Panc1 (cell line): ENCODE results near the gene KLF2. TPM values are rescaled to one million over a fixed set of nuclear protein-coding genes. Genes with fewer than 3 reads are reported as not detected.

Experiments used
- ATAC-seq: fragments of 200-7000 bp; cut with Tn5 transposase; 2 replicates; pipeline ENCODE4 v1.9.1; 2020; ENCODE audit warnings: mild to moderate bottlenecking, moderate library complexity
- BruUV-seq: library from RNA; stranded (reverse); fragments of 400-500 nt; replicated peaks from 2 replicates; lab custom pipeline; 2021; lab: Mats Ljungman, UMichigan
- CTCF ChIA-PET: fragments of 300-600 bp; sonication (Branson Sonifier 250); formaldehyde crosslinking; loops from one replicate; lab custom pipeline; 2022; ENCODE audit warnings: antibody characterized with exemption; lab: Charles Lee
- POLR2A ChIA-PET: fragments of 300-600 bp; sonication (Branson Sonifier 250); formaldehyde crosslinking; loops from one replicate; lab custom pipeline; 2022; ENCODE audit warnings: antibody characterized with exemption; lab: Charles Lee
- DNase-seq: peaks from one replicate; pipeline ENCODE4 v3.0.0-alpha.2; 2010; ENCODE audit warnings: low read depth, low spot score
- H3K27ac ChIP-seq: 2 replicates; pipeline ENCODE4 v1.5.1; 2011; ENCODE audit warnings: mild to moderate bottlenecking, low read length, inconsistent platforms
- H3K27me3 ChIP-seq: fragments of 200-500 bp; sonication (Bioruptor generic); 2 replicates; pipeline ENCODE4 v1.6.0; 2014; ENCODE audit warnings: low read length, inconsistent platforms; ENCODE audit not compliant: control insufficient read depth, insufficient read depth
- H3K36me3 ChIP-seq: fragments of 200-500 bp; sonication (Bioruptor generic); 2 replicates; pipeline ENCODE4 v1.5.1; 2014; ENCODE audit warnings: inconsistent platforms, mild to moderate bottlenecking, low read length, moderate library complexity; ENCODE audit not compliant: control insufficient read depth, insufficient read depth
- H3K4me1 ChIP-seq: 2 replicates; pipeline ENCODE4 v1.5.1; 2011; ENCODE audit warnings: inconsistent platforms, mild to moderate bottlenecking, low read length, moderate library complexity; ENCODE audit not compliant: control insufficient read depth, insufficient read depth
- H3K4me3 ChIP-seq, 2 experiments: 2 replicates each; pipeline ENCODE4 v1.5.1; 2011 to 2012; ENCODE audit warnings: low read depth in 2 of 2, low read length in 2 of 2, mild to moderate bottlenecking in 2 of 2, inconsistent platforms in 1 of 2, moderate library complexity in 1 of 2
- H3K9me3 ChIP-seq: fragments of 200-500 bp; sonication (Bioruptor generic); 2 replicates; pipeline ENCODE4 v1.5.1; 2014; ENCODE audit warnings: low read depth, mild to moderate bottlenecking, inconsistent platforms, low read length, moderate library complexity; ENCODE audit not compliant: control insufficient read depth, insufficient read depth
- POLR2AphosphoS5 ChIP-seq: IDR thresholded peaks from 2 replicates; pipeline ENCODE4 v1.6.1; 2012; ENCODE audit warnings: mild to moderate bottlenecking, low read depth, low read length, moderate library complexity
- REST ChIP-seq, 2 experiments: IDR thresholded peaks; 2 replicates each; pipeline ENCODE4 v1.6.1; 2011 to 2012; ENCODE audit warnings: low read depth in 2 of 2, control low read depth in 1 of 2, low read length in 1 of 2, mild to moderate bottlenecking in 1 of 2, moderate library complexity in 1 of 2; ENCODE audit not compliant: insufficient read depth in 1 of 2
- SIN3A ChIP-seq: IDR thresholded peaks from 2 replicates; pipeline ENCODE4 v1.6.1; 2012; ENCODE audit warnings: low read depth, mild to moderate bottlenecking, low read length, moderate library complexity, borderline replicate concordance; ENCODE audit not compliant: insufficient read depth
- TCF7L2 ChIP-seq: IDR thresholded peaks from 2 replicates; pipeline ENCODE4 v1.6.1; 2011; ENCODE audit warnings: mild to moderate bottlenecking, low read depth, low read length, inconsistent platforms
- in situ Hi-C: cut with HindIII; loops from 2 replicates; pipeline ENCODE4 v1.10.0; 2016; ENCODE audit warnings: low sequenced_read_pairs, low pct_unique_long_range_greater_than_20kb
- intact Hi-C: fragments of 100-400 bp; cut with micrococcal nuclease; formaldehyde crosslinking; loops from one replicate; pipeline ENCODE4 v1.10.0; 2022; ENCODE audit not compliant: unreplicated experiment
- total RNA-seq: library from RNA; stranded (reverse); gene quantifications from one replicate; pipeline ENCODE4 v1.2.1, GENCODE V29; 2021; ENCODE audit not compliant: unreplicated experiment
- TF ChIP-seq, protein P1 (sequence below): fragments of 450-650 bp; IDR thresholded peaks from 2 replicates; pipeline ENCODE4 v1.5.1; 2017; ENCODE audit warnings: mild to moderate bottlenecking

The KLF2 gene
- total RNA-seq, 1 experiment from 2014 or later, result 3.5 TPM

DNA sequence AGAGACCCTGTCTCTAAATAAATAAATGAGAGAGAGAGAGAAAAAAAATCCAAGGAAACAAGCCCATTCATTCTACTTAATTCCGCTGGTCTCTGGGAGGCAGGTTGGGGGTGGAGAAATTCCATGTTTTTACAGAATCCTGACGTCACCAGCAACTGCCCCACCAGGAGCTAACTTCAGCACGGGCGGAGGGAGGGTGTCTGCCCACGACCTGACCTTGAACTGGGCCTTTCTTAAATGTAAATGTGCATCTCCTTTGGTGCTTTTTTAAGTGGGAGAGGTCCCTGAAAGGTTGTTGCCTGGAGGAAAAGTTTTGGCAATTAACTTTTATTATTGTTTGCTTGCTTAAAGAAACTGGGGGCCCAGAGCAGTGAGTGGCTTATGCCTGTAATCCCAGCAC is 15.5 kb downstream of the KLF2 start:
- in situ Hi-C loops, result no loop called here
- no peaks in the 10 kb centered on the region for H3K27me3 ChIP-seq
- DNase-seq (no peak), ATAC-seq (no peak)
- no TSS peak for BruUV-seq
- CTCF ChIA-PET, result no interaction called here
- no peak overlapping the region for H3K4me3 ChIP-seq
- peaks cover 16% of the 10 kb centered on the region for H3K4me1 ChIP-seq
- H3K9me3 ChIP-seq, result no peaks in the 10 kb centered on the region
- 0 out of 2 replicates have a peak overlapping the region, but pooled peaks have one; percentile 7 for H3K27ac ChIP-seq
- H3K36me3 ChIP-seq, result no peaks in the 10 kb centered on the region
- TF ChIP-seq, protein P1, sequence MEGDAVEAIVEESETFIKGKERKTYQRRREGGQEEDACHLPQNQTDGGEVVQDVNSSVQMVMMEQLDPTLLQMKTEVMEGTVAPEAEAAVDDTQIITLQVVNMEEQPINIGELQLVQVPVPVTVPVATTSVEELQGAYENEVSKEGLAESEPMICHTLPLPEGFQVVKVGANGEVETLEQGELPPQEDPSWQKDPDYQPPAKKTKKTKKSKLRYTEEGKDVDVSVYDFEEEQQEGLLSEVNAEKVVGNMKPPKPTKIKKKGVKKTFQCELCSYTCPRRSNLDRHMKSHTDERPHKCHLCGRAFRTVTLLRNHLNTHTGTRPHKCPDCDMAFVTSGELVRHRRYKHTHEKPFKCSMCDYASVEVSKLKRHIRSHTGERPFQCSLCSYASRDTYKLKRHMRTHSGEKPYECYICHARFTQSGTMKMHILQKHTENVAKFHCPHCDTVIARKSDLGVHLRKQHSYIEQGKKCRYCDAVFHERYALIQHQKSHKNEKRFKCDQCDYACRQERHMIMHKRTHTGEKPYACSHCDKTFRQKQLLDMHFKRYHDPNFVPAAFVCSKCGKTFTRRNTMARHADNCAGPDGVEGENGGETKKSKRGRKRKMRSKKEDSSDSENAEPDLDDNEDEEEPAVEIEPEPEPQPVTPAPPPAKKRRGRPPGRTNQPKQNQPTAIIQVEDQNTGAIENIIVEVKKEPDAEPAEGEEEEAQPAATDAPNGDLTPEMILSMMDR, result no peak
- TF ChIP-seq POLR2AphosphoS5, result no peak
- no peak for TF ChIP-seq TCF7L2
- no peak for TF ChIP-seq SIN3A
- no peak for TF ChIP-seq REST (IDR thresholded peaks at IDR 0.05; ENCODE audit: insufficient read depth in 1 of 2, low read depth in 2 of 2, low read length in 1 of 2)
- POLR2A ChIA-PET, result no interaction called here
- intact Hi-C loops, result no loop called here

GRCh38 chr19:16340654-16341053 is 16.0 kb downstream of the KLF2 start:
- no TSS peak for BruUV-seq
- no peak for TF ChIP-seq SIN3A
- TF ChIP-seq, protein P1, result no peak
- no peak for TF ChIP-seq POLR2AphosphoS5
- TF ChIP-seq TCF7L2, result no peak
- TF ChIP-seq REST (IDR thresholded peaks at IDR 0.05; ENCODE audit: insufficient read depth in 1 of 2, low read depth in 2 of 2, low read length in 1 of 2), result no peak
- intact Hi-C loops (no loop called here), in situ Hi-C loops (no loop called here)
- Histone ChIP-seq H3K36me3 (no peaks in the 10 kb centered on the region), H3K27me3 (no peaks in the 10 kb centered on the region), H3K4me3 (no peak overlapping the region), H3K27ac (no peak overlapping the region), H3K4me1 (peaks cover 16% of the 10 kb centered on the region), H3K9me3 (no peaks in the 10 kb centered on the region)
- ATAC-seq, result no peak
- ChIA-PET POLR2A (no interaction called here), CTCF (no interaction called here)
- no peak for DNase-seq
